ENCODE results near the gene VPS35L. TPM values are rescaled to one million over a fixed set of nuclear protein-coding genes. Genes with fewer than 3 reads are reported as not detected.

VPS35L gene
- total and polyA plus RNA-seq, 10 of the 15 experiments (the other 5 are each of a cell fraction or from before 2014, with no cell fraction given) = 14.9 to 44.1 (median 26.3) TPM

DNA sequence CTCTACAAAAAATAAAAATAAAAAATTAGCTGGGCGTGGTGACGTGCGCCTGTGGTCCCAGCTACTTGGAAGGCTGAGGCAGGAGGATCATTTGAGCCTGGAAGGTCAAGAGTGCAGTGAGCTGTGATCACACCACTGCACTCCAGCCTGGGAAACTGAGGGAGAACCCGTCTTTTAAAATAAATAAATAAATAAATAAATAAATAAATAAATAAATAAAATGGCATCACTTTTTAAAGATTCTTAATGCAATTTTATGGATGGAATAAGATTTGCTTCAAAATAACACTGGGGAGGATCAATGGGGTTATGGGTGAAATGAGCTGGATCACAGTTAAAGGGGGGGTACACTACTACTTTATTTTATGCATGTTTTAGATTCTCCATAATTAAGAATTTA is 48.5 kb upstream of the VPS35L start:
- no peak for TF ChIP-seq NRF1 (conservative IDR thresholded peaks at IDR 0.05; ENCODE audit: low read depth, low read length)
- TF ChIP-seq RELA (IDR thresholded peaks at IDR 0.05; ENCODE audit: borderline replicate concordance, partially characterized antibody) = no peak
- no peak for TF ChIP-seq SMC3 (IDR thresholded peaks at IDR 0.05; ENCODE audit: borderline replicate concordance, low read length)
- no peak for TF ChIP-seq MTA2 (IDR thresholded peaks at IDR 0.05; ENCODE audit: low read depth)
- no peak for TF ChIP-seq ATF7 (IDR thresholded peaks at IDR 0.05; ENCODE audit: low read depth)
- no peak for TF ChIP-seq MTA3 (IDR thresholded peaks at IDR 0.05; ENCODE audit: borderline replicate concordance, low read length)
- no peak for TF ChIP-seq FOXK2 (IDR thresholded peaks at IDR 0.05)
- TF ChIP-seq MXI1 (IDR thresholded peaks at IDR 0.05; ENCODE audit: low read depth, low read length) = no peak
- TF ChIP-seq, protein P1, sequence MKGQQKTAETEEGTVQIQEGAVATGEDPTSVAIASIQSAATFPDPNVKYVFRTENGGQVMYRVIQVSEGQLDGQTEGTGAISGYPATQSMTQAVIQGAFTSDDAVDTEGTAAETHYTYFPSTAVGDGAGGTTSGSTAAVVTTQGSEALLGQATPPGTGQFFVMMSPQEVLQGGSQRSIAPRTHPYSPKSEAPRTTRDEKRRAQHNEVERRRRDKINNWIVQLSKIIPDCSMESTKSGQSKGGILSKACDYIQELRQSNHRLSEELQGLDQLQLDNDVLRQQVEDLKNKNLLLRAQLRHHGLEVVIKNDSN (IDR thresholded peaks at IDR 0.05; ENCODE audit: borderline replicate concordance, extremely low read length, insufficient read depth, low read depth, low read length) = no peak
- TF ChIP-seq TBL1XR1 (IDR thresholded peaks at IDR 0.05; ENCODE audit: low read depth, low read length) = no peak
- TF ChIP-seq NFYB (IDR thresholded peaks at IDR 0.05; ENCODE audit: insufficient read depth, low read depth, low read length) = no peak
- no peak for TF ChIP-seq NKRF (conservative IDR thresholded peaks at IDR 0.05)
- no peaks in the 10 kb centered on the region for H3K27me3 ChIP-seq (replicated peaks in 1 of 2; ENCODE audit: control insufficient read depth in 2 of 2, insufficient read depth in 2 of 2, low read length in 1 of 2)
- ChIA-PET RAD21 (ENCODE audit: unreplicated experiment) (no interaction called here), SMC1A (ENCODE audit: uncharacterized antibody, unreplicated experiment) (interaction anchor here (1.1 to 1.3 kb wide), 2 partner anchors 10 to 14 kb away, joined by 3 to 5 read pairs; no protein-coding TSS in a partner anchor), CTCF (interaction anchor here (1.5 kb wide), 1 partner anchor 10 kb away, joined by 6 read pairs; no protein-coding TSS in a partner anchor), POLR2A (no interaction called here)
- FAIRE-seq (no peak), ATAC-seq (no peak), DNase-seq (ENCODE audit: low read depth, low spot score) (no peak)
- H3K9me3 ChIP-seq (replicated peaks; ENCODE audit: control insufficient read depth, insufficient read depth, low read length) = no peaks in the 10 kb centered on the region
- intact Hi-C loops (cut with micrococcal nuclease; ENCODE audit: unreplicated experiment) (loop anchor here (10.0 kb wide), 1 partner anchor 342 kb away; the partner anchor contains the start of gene SYT17), in situ Hi-C loops (cut with MboI) (no loop called here)
- 96% methylated on average over 4 of the region's 4 CpGs for WGBS (ENCODE audit: insufficient coverage, insufficient replicate concordance, low lambda C conversion rate, missing lambda C conversion rate)
- no peak overlapping the region for H2AFZ ChIP-seq (ENCODE audit: control insufficient read depth, low read depth, low read length)
- H3K36me3 ChIP-seq (ENCODE audit: control insufficient read depth in 2 of 2, insufficient read depth in 2 of 2, low read length in 1 of 2) = peaks cover 5 to 23% of the 10 kb centered on the region in 2 experiments
- H4K20me1 ChIP-seq (ENCODE audit: control insufficient read depth, insufficient read depth) = no peaks in the 10 kb centered on the region
- no peaks in the 10 kb centered on the region for H3K4me1 ChIP-seq (ENCODE audit: control insufficient read depth, insufficient read depth, low read length)
- no peak overlapping the region for H3K27ac ChIP-seq (ENCODE audit: control insufficient read depth, insufficient read depth)
- H3K79me2 ChIP-seq (ENCODE audit: control insufficient read depth, insufficient read depth, low read length) = no peaks in the 10 kb centered on the region
- no peak overlapping the region for H3K9ac ChIP-seq (ENCODE audit: control insufficient read depth, insufficient read depth, low read length)
- no TSS peak for BruUV-seq (replicated peaks)
- no peak overlapping the region for H3K4me2 ChIP-seq (ENCODE audit: control insufficient read depth, insufficient read depth)
- no peak overlapping the region for H3K4me3 ChIP-seq
